ENCODE results near the gene GPR78.

GPR78 gene

DNA sequence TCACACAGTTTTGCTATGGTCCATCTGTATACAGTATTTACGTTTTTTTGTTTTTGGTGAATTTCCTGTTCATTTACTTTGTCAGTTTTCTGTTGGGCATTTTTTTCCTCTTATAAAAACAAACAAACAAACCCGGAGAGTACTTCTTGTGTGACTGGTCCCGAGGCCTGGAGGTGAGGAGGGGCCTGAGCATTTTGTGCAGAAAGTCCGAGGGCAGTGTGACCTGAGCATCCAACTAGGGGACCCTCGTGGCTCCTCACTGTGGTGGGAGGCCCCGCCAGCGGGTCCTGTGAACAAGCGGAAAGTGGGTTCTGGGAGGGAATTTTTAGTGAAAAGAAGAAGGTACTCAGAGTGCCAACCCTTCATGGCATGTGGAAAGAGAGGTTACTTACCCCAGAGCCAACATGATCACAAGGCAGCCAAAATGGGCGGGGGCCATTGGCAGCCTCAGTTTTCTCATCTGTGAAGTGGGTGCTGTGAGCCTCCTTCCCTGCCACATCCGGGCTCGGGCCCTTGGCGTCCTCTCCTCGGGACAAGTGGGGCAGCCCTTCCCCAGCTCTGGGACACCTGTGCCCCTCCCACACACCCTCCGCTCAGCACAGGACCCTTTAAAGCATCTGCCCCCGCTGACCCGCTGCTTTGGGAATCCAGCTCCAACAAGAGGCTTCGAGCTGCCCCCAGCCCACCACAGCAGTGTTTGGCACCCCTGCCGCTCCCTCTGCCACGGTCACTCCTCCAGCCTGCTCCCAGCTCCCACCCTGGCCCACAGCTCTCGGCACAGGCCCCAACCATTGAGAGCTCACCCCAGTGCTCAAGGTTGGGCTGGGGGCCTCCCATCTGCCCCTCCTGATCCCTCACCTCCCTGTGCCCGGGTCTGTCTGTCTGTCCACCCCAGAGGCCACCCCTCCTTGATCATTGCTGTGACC lies 22.8 kb upstream of the GPR78 start:
- no peak overlapping the region for H3K4me3 ChIP-seq (ENCODE audit: low read depth in 1 of 2, low read length in 2 of 2)
- H3K27me3 ChIP-seq (ENCODE audit: insufficient read depth, low read length, poor library complexity) = no peaks in the 10 kb centered on the region
- H3K36me3 ChIP-seq (ENCODE audit: insufficient read depth, low read length) = no peaks in the 10 kb centered on the region
- no peaks in the 10 kb centered on the region for H3K79me2 ChIP-seq (ENCODE audit: insufficient read depth, low read length)
- no peaks in the 10 kb centered on the region for H3K9me3 ChIP-seq (ENCODE audit: insufficient read depth, low read length, severe bottlenecking)
- DNase-seq (no peak), ATAC-seq (ENCODE audit: insufficient read depth, low read depth) (no peak)
- no peak overlapping the region for H3K9ac ChIP-seq (ENCODE audit: low read depth, low read length)
- H2AFZ ChIP-seq (ENCODE audit: low read depth, low read length) = no peak overlapping the region
- H3K4me2 ChIP-seq (ENCODE audit: insufficient read depth, low read length) = no peak overlapping the region
- H3K4me1 ChIP-seq (ENCODE audit: insufficient read depth, low read length) = no peaks in the 10 kb centered on the region
- no peak overlapping the region for H3K27ac ChIP-seq (ENCODE audit: low read length)
- no peaks in the 10 kb centered on the region for H4K20me1 ChIP-seq (ENCODE audit: insufficient read depth, low read length)
- TF ChIP-seq EZH2 (IDR thresholded peaks at IDR 0.05; ENCODE audit: borderline replicate concordance, low read depth, low read length, severe bottlenecking) = no peak
- TF ChIP-seq, protein P1, sequence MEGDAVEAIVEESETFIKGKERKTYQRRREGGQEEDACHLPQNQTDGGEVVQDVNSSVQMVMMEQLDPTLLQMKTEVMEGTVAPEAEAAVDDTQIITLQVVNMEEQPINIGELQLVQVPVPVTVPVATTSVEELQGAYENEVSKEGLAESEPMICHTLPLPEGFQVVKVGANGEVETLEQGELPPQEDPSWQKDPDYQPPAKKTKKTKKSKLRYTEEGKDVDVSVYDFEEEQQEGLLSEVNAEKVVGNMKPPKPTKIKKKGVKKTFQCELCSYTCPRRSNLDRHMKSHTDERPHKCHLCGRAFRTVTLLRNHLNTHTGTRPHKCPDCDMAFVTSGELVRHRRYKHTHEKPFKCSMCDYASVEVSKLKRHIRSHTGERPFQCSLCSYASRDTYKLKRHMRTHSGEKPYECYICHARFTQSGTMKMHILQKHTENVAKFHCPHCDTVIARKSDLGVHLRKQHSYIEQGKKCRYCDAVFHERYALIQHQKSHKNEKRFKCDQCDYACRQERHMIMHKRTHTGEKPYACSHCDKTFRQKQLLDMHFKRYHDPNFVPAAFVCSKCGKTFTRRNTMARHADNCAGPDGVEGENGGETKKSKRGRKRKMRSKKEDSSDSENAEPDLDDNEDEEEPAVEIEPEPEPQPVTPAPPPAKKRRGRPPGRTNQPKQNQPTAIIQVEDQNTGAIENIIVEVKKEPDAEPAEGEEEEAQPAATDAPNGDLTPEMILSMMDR (IDR thresholded peaks at IDR 0.05; ENCODE audit: borderline replicate concordance, extremely low read depth, low read length, poor library complexity, severe bottlenecking) = no peak

DNA sequence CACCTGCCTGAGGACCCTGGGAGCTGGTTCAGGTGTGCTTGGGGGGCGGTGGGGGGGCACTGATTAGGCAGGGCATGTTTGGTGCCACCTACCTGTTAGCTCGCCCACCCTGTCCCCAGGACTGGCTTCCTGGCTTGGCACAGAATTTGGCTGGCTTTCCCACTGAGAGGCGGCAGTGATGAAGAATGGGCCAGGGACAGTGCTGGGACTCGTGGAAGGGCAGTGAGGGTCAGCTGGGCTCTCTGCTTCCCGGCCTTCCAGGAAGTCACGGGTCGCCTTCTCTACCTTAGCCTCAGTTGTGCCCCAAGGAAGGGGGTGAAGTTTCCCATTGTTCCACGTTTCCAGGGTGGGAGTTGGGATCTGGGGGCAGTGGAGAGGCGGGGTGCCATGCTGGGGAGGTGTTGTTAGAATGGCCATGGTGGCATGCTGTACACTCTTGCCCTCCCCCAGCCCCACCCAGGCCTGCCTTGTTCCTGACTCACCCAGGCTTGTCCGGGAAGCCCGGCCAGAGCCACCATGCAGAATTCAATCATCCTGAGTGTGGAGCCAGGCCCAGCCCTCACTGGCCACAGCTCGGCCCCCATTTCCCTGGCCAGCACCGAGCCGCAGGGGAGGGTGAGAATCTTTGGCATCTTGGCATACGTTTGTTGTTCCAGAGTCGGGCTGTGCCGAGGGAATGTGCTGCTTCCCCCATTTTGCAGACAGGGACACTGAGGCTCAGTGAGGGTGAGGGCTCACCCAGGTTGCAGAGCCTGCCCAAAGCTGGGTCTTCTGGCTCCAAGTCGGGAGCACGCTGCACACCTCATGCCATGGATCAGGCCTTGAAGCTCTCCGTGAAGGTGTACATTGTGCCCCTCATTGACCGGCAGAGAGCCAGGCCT lies 21.9 kb upstream of the GPR78 start:
- Histone ChIP-seq H3K36me3 (ENCODE audit: insufficient read depth, low read length) (no peaks in the 10 kb centered on the region), H3K4me2 (ENCODE audit: insufficient read depth, low read length) (no peak overlapping the region), H3K4me3 (ENCODE audit: low read depth in 1 of 2, low read length in 2 of 2) (no peak overlapping the region), H3K9ac (ENCODE audit: low read depth, low read length) (no peak overlapping the region), H3K4me1 (ENCODE audit: insufficient read depth, low read length) (no peaks in the 10 kb centered on the region), H3K27ac (ENCODE audit: low read length) (no peak overlapping the region), H2AFZ (ENCODE audit: low read depth, low read length) (no peak overlapping the region), H3K27me3 (ENCODE audit: insufficient read depth, low read length, poor library complexity) (no peaks in the 10 kb centered on the region), H3K79me2 (ENCODE audit: insufficient read depth, low read length) (no peaks in the 10 kb centered on the region), H3K9me3 (ENCODE audit: insufficient read depth, low read length, severe bottlenecking) (no peaks in the 10 kb centered on the region), H4K20me1 (ENCODE audit: insufficient read depth, low read length) (no peaks in the 10 kb centered on the region)
- TF ChIP-seq, protein P1 (IDR thresholded peaks at IDR 0.05; ENCODE audit: borderline replicate concordance, extremely low read depth, low read length, poor library complexity, severe bottlenecking) = no peak
- no peak for TF ChIP-seq EZH2 (IDR thresholded peaks at IDR 0.05; ENCODE audit: borderline replicate concordance, low read depth, low read length, severe bottlenecking)
- ATAC-seq (ENCODE audit: insufficient read depth, low read depth) = no peak
- DNase-seq = no peak

DNA sequence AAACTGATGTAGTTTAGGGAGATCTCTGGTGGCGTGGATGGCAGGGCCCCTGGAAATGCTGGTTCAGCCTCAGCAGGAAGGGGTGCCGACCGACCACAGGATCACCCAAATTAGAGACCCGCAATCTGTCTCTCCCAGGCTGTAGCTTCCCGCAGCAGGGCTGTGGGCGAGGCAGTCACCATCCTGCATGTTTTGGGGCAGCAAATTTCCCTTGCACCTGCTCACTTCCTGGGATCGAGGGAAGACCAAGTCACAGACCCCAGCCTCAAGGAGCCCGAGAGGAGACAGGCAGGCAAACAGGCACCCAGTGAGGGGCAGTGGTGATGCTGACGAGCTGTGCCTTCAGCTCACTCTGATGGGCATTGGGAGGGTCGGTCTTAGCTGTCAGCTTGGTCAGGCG lies 21.2 kb upstream of the GPR78 start:
- ATAC-seq (ENCODE audit: insufficient read depth, low read depth) = no peak
- Histone ChIP-seq H3K4me1 (ENCODE audit: insufficient read depth, low read length) (no peaks in the 10 kb centered on the region), H3K79me2 (ENCODE audit: insufficient read depth, low read length) (no peaks in the 10 kb centered on the region)

More for the DNA sequence above, 21.2 kb upstream of the GPR78 start:
- no peak for DNase-seq
- H3K9me3 ChIP-seq (ENCODE audit: insufficient read depth, low read length, severe bottlenecking) = no peaks in the 10 kb centered on the region
- H3K27ac ChIP-seq (ENCODE audit: low read length) = no peak overlapping the region
- no peak overlapping the region for H3K9ac ChIP-seq (ENCODE audit: low read depth, low read length)
- TF ChIP-seq, protein P1 (IDR thresholded peaks at IDR 0.05; ENCODE audit: borderline replicate concordance, extremely low read depth, low read length, poor library complexity, severe bottlenecking) = no peak
- TF ChIP-seq EZH2 (IDR thresholded peaks at IDR 0.05; ENCODE audit: borderline replicate concordance, low read depth, low read length, severe bottlenecking) = no peak
- no peaks in the 10 kb centered on the region for H4K20me1 ChIP-seq (ENCODE audit: insufficient read depth, low read length)
- no peaks in the 10 kb centered on the region for H3K27me3 ChIP-seq (ENCODE audit: insufficient read depth, low read length, poor library complexity)
- no peak overlapping the region for H3K4me3 ChIP-seq (ENCODE audit: low read depth in 1 of 2, low read length in 2 of 2)
- H3K4me2 ChIP-seq (ENCODE audit: insufficient read depth, low read length) = no peak overlapping the region
- H3K36me3 ChIP-seq (ENCODE audit: insufficient read depth, low read length) = no peaks in the 10 kb centered on the region
- no peak overlapping the region for H2AFZ ChIP-seq (ENCODE audit: low read depth, low read length)

All from DND-41 (cell line).